Umbilical cord (tissue), 2 donors: Measurements from ENCODE around the gene SERPINB7. TPM values are rescaled to one million over a fixed set of nuclear protein-coding genes. Genes with fewer than 3 reads are reported as not detected.
A peak's percentile ranks its signal among the peaks of the same experiment; 100 is the strongest.

ENCODE experiments used
- DNase-seq: peaks from one replicate; pipeline ENCODE4 v3.0.0-alpha.2; 2015; ENCODE audit warnings: low spot score
- total RNA-seq: library from RNA; depleted of rRNA; stranded (reverse); fragments of >200 nt; gene quantifications from one replicate; pipeline ENCODE4 v1.2.3, GENCODE V29; 2014; ENCODE audit warnings: low replicate concordance; ENCODE audit not compliant: insufficient read depth

Gene SERPINB7
- total RNA-seq, 1 donor from 2014 or later: 31.1 TPM

DNA sequence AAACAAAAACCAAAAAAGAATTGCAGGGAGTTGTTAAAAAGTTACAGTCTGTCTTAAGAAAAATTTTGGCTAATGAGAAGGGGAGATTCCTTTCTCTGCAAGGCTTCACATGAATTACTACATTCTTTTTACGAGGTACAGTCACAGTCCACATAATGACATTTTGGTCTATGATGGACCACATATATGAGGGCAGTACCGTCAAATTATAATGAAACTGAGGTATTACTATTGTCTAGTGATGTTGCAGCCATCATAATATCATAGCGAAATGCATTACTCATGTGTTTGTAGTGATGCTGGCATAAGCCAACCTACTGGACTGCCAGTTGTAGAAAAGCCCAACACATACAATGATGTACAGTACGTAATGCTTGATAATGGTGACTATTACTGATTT is 12.5 kb downstream of the SERPINB7 start:
- no peak for DNase-seq

DNA sequence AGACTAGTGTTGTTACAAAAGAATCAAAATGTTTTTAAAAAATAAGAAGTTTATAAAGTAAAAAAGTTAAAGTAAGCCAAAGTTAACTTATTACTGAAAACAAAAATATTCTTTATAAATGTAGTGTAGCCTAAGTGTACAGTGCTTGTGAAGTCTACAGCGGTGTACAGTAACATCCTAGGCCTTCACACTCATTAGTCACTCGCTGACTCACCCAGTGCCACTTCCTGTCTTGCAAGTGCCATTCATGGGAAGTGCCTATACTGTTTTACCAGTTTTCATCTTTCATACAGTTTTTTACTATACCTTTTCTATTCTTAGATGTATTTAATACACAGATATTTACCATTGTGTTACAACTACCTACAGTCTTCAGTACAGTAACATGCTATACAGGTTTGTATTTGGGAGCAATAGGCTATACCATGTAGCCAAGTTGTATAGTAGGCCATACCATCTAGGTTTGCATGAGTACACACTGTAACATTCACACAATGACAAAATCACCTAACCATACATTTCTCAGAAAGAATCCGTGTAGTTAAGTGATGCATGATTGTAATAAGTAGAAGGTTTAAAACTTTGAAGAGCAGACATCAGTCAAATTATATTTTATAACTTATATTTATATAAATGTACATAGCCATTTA is 13.4 kb downstream of the SERPINB7 start:
- peak; percentile 10 for DNase-seq

GRCh38 chr18:63789327-63789726 is 14.1 kb downstream of the SERPINB7 start:
- no peak for DNase-seq

GRCh38 chr18:63795606-63796005 is 20.4 kb downstream of the SERPINB7 start:
- DNase-seq: no peak

DNA sequence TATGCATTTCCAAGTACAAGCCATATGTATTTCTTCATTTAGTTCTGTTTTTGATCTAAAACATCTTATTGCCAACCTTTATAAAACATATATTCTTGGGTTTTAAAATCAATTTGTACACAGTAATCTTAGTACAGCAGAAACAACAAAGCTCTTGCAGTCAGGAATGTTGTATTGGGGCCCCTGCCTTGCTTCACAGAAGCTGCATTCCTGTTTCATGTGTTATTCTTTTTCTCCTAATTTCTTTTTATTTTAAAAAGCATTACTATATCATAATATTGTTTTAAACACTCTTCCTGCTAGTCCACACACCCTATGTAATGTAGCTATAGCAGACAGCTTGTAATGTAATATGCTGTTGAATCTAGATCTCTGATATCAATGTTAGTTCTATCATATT is 24.0 kb downstream of the SERPINB7 start:
- DNase-seq: no peak

DNA sequence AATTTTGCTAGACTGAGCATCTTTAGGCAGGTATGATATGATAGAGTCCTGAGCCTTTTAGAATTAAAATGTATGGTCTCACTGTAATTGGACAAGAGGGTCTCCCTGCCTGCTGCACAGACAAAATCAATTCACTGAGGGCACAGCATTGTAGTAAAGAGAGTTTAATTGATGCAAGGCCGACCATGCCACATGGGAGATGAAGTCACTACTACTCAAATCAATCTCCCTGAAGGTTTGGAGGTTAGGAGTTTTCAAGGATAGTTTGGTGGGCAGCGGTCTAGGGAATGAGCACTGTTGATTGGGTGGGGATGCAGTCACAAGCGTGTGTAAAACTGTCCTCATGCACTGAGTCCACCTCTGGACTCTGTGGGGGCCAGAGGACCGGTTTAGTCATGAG is 26.1 kb downstream of the SERPINB7 start:
- no peak for DNase-seq

GRCh38 chr18:63808125-63808524 is 32.9 kb downstream of the SERPINB7 start:
- DNase-seq: no peak

DNA sequence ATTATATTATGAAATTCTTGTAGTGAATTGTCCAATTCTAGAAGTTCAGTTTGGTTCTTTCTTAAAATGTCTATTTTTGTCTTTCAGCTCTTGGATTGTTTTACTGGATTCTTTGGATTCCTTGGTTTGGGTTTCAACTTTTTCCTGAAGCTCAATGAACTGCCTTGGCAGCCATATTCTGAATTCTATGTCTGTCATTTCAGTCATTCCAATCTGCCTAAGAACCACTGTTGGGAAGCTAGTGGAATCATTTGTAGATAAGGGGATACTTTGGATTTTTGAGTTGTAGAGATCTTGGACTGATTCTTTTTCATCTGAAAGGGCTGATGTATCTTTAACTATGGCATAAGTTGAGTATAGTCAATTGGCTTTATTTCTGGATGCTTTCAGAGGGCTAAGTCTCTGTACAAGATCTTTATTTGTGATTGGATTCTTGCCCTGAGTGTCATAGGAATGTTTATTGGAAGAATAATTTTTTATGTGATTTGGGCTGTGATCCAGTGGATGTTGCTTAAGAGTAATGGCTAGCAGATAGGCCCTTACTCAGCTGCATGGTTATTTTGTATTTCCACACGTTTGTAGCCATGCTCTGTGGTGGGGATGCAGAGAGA is 42.3 kb downstream of the SERPINB7 start:
- DNase-seq: peak; percentile 29

DNA sequence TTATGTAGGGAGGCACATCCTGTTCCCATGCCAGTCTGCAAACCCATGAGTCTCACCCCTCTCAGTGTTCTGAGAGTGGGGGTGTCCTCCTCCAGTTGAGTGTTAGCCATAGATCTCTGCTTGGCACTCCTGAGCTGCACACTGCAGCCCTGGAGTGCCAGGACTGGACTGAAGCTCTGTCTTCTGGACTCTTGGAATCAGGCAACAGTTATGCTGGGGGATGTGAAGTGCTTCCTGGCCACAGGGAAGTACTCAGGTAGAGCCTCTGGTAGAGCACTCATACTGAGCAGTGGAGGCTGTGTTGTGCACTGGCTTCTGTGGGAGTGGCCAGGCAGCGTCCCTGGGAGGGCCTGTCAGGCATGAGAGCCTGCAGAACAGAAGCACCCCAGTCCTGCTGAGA is 43.0 kb downstream of the SERPINB7 start:
- DNase-seq: no peak

DNA sequence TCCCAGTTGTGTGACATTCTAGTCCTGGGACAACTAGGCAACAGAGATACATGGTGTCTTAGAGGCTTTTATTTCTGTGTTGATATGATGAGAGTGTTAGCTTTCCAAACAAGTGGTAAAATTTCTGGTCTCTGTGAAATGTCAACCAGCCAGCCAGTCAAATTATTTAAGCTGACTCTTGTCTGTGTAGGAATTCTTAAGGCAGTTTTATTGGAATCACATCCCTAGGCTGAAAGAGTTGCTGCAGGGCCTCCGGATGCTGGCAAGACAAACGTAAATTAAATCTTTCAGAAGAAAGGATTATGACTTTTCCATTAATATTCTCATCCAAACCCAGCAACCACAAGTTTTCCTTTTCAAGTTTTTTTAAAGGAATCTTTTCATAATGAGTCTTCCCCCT is 44.6 kb downstream of the SERPINB7 start:
- DNase-seq: peak; percentile 65

- DNase-seq: no peak
These were observed 45.5 kb downstream of the SERPINB7 start for GRCh38 chr18:63820694-63821093.

GRCh38 chr18:63823516-63824219 is 48.5 kb downstream of the SERPINB7 start:
- DNase-seq: no peak

DNA sequence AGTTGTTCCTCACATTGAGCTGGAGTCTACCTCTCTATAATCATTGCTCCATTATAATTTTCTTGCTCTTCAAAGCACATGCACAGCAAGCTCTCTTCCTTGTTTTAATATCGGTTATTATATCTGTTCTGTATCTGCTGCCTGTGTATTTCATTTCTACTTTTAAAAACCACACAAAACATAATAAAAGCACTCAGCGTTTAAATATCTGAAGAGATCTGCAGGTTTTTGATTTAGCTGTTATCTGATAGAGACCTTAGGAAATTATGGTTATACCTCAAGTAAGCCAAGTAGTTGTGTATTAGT is 49.0 kb downstream of the SERPINB7 start:
- DNase-seq: no peak

- DNase-seq: no peak
These were observed 52.9 kb downstream of the SERPINB7 start for GRCh38 chr18:63828120-63828519.

DNA sequence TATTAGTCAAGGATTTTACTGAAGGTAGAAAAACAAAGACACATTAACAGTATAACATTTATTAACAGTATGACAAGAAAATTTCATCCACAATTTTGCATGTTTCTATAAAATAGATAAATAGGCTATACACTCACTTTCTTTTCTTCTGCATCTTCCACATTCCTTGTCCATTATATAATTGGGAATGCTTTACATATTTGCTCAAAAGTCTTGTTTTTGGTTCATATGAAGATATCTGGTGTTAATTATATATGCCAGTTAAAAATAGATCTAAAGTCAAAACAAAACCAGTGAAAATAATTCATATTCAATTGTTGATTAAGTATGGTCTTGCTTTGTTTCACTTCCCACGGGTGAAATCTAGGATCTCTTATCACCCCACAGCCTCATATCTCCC is 53.4 kb downstream of the SERPINB7 start:
- DNase-seq: no peak

GRCh38 chr18:63829886-63830285 is 54.7 kb downstream of the SERPINB7 start:
- DNase-seq: no peak

GRCh38 chr18:63831080-63831788 is 56.0 kb downstream of the SERPINB7 start:
- no peak for DNase-seq

GRCh38 chr18:63832470-63832869 is 57.3 kb downstream of the SERPINB7 start:
- no peak for DNase-seq

DNA sequence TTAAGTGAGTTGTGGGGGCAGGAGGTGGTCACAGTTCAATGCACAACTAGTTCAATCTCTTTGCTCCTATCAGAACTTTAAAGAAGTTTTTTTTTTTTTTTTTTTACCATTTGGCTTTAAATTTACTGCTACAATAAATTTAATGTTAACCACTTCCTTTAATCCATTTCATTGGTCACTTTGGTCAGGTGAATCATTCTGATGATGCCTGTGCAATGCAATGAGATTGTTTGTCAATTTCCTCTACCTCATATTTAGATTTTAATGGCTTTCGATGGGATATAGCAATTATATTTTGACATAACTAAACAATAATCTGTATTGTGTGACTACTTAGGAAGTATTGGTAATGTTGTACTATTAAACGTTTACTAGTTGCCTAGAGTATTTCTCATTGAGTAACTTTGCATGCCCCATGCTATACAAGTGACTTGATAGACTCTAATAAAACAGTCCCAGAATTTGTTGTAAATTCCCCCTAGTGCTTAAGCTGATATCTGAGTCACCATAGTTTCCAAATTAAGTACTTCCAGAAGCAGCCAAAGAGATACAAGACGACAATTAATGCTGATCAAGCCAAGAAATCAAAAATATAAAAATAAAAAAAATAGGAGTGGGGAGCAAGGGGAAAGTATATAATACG is 59.4 kb downstream of the SERPINB7 start:
- DNase-seq: no peak

GRCh38 chr18:63836456-63836855 is 61.2 kb downstream of the SERPINB7 start:
- DNase-seq: no peak

- DNase-seq: no peak
These were observed 62.4 kb downstream of the SERPINB7 start for GRCh38 chr18:63837590-63837989.

- no peak for DNase-seq
These were observed 67.8 kb downstream of the SERPINB7 start for GRCh38 chr18:63843008-63843407.
